Hepatocyte (in vitro differentiated cells): ENCODE measurements around the gene LFNG. TPM values are rescaled to one million over a fixed set of nuclear protein-coding genes. Genes with fewer than 3 reads are reported as not detected.

Source experiments
- DNase-seq: peaks from one replicate; pipeline ENCODE4 v3.0.0-alpha.2; 2016; ENCODE audit warnings: low spot score
- H2AFZ ChIP-seq: fragments of 200-600 bp; sonication (generic); 2 replicates; pipeline ENCODE4 v1.6.0; 2016; ENCODE audit warnings: antibody characterized with exemption, mild to moderate bottlenecking
- H3K27ac ChIP-seq: fragments of 200-600 bp; sonication (generic); 2 replicates; pipeline ENCODE4 v1.5.1; 2016; ENCODE audit warnings: mild to moderate bottlenecking
- H3K27me3 ChIP-seq: fragments of 200-600 bp; sonication (generic); 2 replicates; pipeline ENCODE4 v1.6.1; 2016
- H3K36me3 ChIP-seq: fragments of 200-600 bp; sonication (generic); replicated peaks from 2 replicates; pipeline ENCODE4 v1.5.1; 2016; ENCODE audit warnings: low read depth; ENCODE audit not compliant: insufficient read depth
- H3K4me1 ChIP-seq: fragments of 200-600 bp; sonication (generic); 2 replicates; pipeline ENCODE4 v1.5.1; 2016; ENCODE audit warnings: mild to moderate bottlenecking, moderate library complexity; ENCODE audit not compliant: insufficient read depth
- H3K4me2 ChIP-seq: fragments of 200-600 bp; sonication (generic); 2 replicates; pipeline ENCODE4 v1.6.0; 2016
- H3K4me3 ChIP-seq: fragments of 200-600 bp; sonication (generic); 2 replicates; pipeline ENCODE4 v1.5.1; 2016; ENCODE audit warnings: mild to moderate bottlenecking
- H3K79me2 ChIP-seq: fragments of 200-600 bp; sonication (generic); 2 replicates; pipeline ENCODE4 v1.6.0; 2017; ENCODE audit warnings: mild to moderate bottlenecking
- H3K9me2 ChIP-seq: fragments of 200-600 bp; sonication (generic); replicated peaks from 2 replicates; pipeline ENCODE4 v1.6.0; 2017; ENCODE audit warnings: mild to moderate bottlenecking; ENCODE audit not compliant: insufficient read depth
- H3K9me3 ChIP-seq: fragments of 200-600 bp; sonication (generic); 2 replicates; pipeline ENCODE4 v1.5.1; 2016; ENCODE audit warnings: low read depth, mild to moderate bottlenecking
- H4K20me1 ChIP-seq: fragments of 200-600 bp; sonication (generic); 2 replicates; pipeline ENCODE4 v1.6.0; 2016; ENCODE audit warnings: mild to moderate bottlenecking; ENCODE audit not compliant: insufficient read depth, poor library complexity, severe bottlenecking
- CTCF ChIP-seq: fragments of 200-600 bp; sonication (generic); IDR thresholded peaks from 2 replicates; pipeline ENCODE4 v1.5.1; 2016; ENCODE audit warnings: antibody characterized with exemption, mild to moderate bottlenecking; ENCODE audit not compliant: poor library complexity
- EZH2 ChIP-seq: fragments of 200-600 bp; sonication (generic); IDR thresholded peaks from 2 replicates; pipeline ENCODE4 v1.6.1; 2016; ENCODE audit warnings: antibody characterized with exemption, mild to moderate bottlenecking, borderline replicate concordance
- EZH2phosphoT487 ChIP-seq: fragments of 200-600 bp; sonication (generic); IDR thresholded peaks from one replicate; pipeline ENCODE4 v1.6.1; 2018; ENCODE audit warnings: antibody characterized with exemption, mild to moderate bottlenecking, low read depth, moderate library complexity; ENCODE audit not compliant: unreplicated experiment, severe bottlenecking
- WGBS: methylation state at CpG from one replicate; pipeline ENCODE4 v1.1.6; 2016; ENCODE audit warnings: low lambda C conversion rate; ENCODE audit errors: missing lambda C conversion rate; 5-methylcytosine and 5-hydroxymethylcytosine counted together
- polyA plus RNA-seq: library from polyadenylated mRNA; unstranded; fragments of >200 nt; fragmentation: Nextera tagmentation; extraction: Ambion mirVana; gene quantifications from 2 replicates; pipeline ENCODE4 v1.2.1, GENCODE V29; 2016
- total RNA-seq: library from RNA; depleted of rRNA; stranded (reverse); fragments of >200 nt; gene quantifications from 2 replicates; pipeline ENCODE4 v1.2.3, GENCODE V29; 2014

LFNG gene
- total and polyA plus RNA-seq, 2 experiments from 2014 or later: 1.2 to 4.5 TPM

- H3K27me3 ChIP-seq: no peaks in the 10 kb centered on the region
- no peak overlapping the region for H2AFZ ChIP-seq
- no peak overlapping the region for H3K27ac ChIP-seq
- no peaks in the 10 kb centered on the region for H3K36me3 ChIP-seq
- peaks cover 36% of the 10 kb centered on the region for H3K79me2 ChIP-seq
- peaks cover 6% of the 10 kb centered on the region for H4K20me1 ChIP-seq
- no peaks in the 10 kb centered on the region for H3K9me2 ChIP-seq
- peaks cover 8% of the 10 kb centered on the region for H3K4me1 ChIP-seq
- no peaks in the 10 kb centered on the region for H3K9me3 ChIP-seq
- DNase-seq: no peak
- TF ChIP-seq EZH2phosphoT487: no peak
- no peak for TF ChIP-seq CTCF
- TF ChIP-seq EZH2: no peak
- no peak overlapping the region for H3K4me2 ChIP-seq
- 95% methylated on average over 8 of the region's 8 CpGs for WGBS
- H3K4me3 ChIP-seq: no peak overlapping the region
Observed at GRCh38 chr7:2551418-2551817, 31.8 kb downstream of the LFNG start.

- no peaks in the 10 kb centered on the region for H3K27me3 ChIP-seq
- H3K27ac ChIP-seq: no peak overlapping the region
- H3K79me2 ChIP-seq: peaks cover 36% of the 10 kb centered on the region
- H3K9me2 ChIP-seq: no peaks in the 10 kb centered on the region
- WGBS: 99% methylated on average over 10 of the region's 10 CpGs
- H3K4me2 ChIP-seq: peak overlapping the region; percentile 97
- no peak overlapping the region for H2AFZ ChIP-seq
- no peak overlapping the region for H3K4me3 ChIP-seq
- peaks cover 6% of the 10 kb centered on the region for H4K20me1 ChIP-seq
- DNase-seq: no peak
- H3K9me3 ChIP-seq: no peaks in the 10 kb centered on the region
- H3K4me1 ChIP-seq: peaks cover 8% of the 10 kb centered on the region
- TF ChIP-seq CTCF (no peak), EZH2phosphoT487 (no peak), EZH2 (no peak)
- no peaks in the 10 kb centered on the region for H3K36me3 ChIP-seq
Observed at GRCh38 chr7:2553108-2553507, 33.5 kb downstream of the LFNG start.

GRCh38 chr7:2553831-2554581 is 34.4 kb downstream of the LFNG start:
- peaks cover 36% of the 10 kb centered on the region for H3K79me2 ChIP-seq
- H3K36me3 ChIP-seq: no peaks in the 10 kb centered on the region
- peaks cover 8% of the 10 kb centered on the region for H3K4me1 ChIP-seq
- H3K4me2 ChIP-seq: peak overlapping the region; percentile 97
- no peak for DNase-seq
- H3K27ac ChIP-seq: no peak overlapping the region
- H3K9me2 ChIP-seq: no peaks in the 10 kb centered on the region
- H3K4me3 ChIP-seq: peak overlapping the region; percentile 85
- no peaks in the 10 kb centered on the region for H3K27me3 ChIP-seq
- TF ChIP-seq EZH2: no peak
- no peak for TF ChIP-seq CTCF
- TF ChIP-seq EZH2phosphoT487: no peak
- H4K20me1 ChIP-seq: peaks cover 6% of the 10 kb centered on the region
- WGBS: 85% methylated on average over 16 of the region's 16 CpGs
- H2AFZ ChIP-seq: no peak overlapping the region
- no peaks in the 10 kb centered on the region for H3K9me3 ChIP-seq
